Measurements from ENCODE around the gene NT5C1A. TPM values are rescaled to one million over a fixed set of nuclear protein-coding genes. Genes with fewer than 3 reads are reported as not detected.

The NT5C1A gene
- total RNA-seq, 1 experiment from 2014 or later, result not detected

DNA sequence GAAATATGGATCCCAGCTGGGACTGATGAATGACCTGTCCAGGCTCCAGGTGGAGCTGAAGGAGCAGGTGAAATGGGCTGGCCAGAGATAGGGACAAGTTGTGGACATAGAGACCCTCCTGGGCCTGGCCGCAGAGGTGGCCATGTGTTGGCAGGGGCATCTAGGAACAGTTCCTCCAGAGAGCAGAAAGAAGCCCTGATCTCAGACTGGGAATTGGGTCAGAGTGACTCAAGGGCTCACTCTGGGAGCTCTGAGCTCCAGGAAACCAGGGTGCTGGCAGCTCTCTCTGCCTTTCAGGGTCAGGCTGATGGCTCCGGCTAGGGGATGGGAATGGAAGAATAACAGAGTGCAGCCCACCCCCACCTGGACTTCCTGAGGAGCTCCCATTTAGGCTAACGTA is 3.0 kb downstream of the NT5C1A start:
- no peak for DNase-seq (ENCODE audit: low spot score)

DNA sequence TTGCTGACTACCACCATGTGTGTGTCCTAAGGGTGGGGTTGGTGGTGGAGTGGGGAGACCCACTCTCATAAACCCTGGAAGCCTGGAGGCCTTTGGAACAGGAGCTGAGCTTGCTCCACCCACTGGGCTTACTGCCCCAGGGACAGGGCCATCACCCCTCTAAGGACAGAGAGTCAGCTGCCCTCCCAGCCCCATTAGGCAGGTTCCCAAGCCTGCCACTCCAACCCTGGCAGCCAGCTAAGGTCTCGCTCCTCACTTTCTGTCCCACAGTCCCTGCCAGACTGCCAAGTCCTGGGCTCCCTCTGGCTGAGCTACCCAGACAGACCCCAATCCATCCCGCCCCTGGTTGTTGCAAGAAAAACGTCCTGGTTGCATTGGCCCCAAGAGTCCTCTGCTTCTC is 3.8 kb downstream of the NT5C1A start:
- Histone ChIP-seq H3K27me3 (replicated peaks; ENCODE audit: insufficient read depth, low read depth, low read length, poor library complexity) (peaks cover 34% of the 10 kb centered on the region), H3K27ac (ENCODE audit: low read depth, low read length, poor library complexity, severe bottlenecking) (no peak overlapping the region), H3K36me3 (ENCODE audit: insufficient read depth, low read length, poor library complexity, severe bottlenecking) (no peaks in the 10 kb centered on the region), H3K4me3 (ENCODE audit: low read depth, low read length, poor library complexity, severe bottlenecking) (no peak overlapping the region), H3K9me3 (ENCODE audit: low read depth, low read length, poor library complexity, severe bottlenecking) (no peaks in the 10 kb centered on the region), H3K4me1 (ENCODE audit: insufficient read depth, low read length, poor library complexity, severe bottlenecking) (no peaks in the 10 kb centered on the region)
- BruUV-seq (replicated peaks), result no TSS peak
- no peak for DNase-seq (ENCODE audit: low spot score)
- TF ChIP-seq EZH2 (IDR thresholded peaks at IDR 0.05; ENCODE audit: borderline replicate concordance, low read depth, low read length, poor library complexity, severe bottlenecking), result no peak
- TF ChIP-seq, protein P1, sequence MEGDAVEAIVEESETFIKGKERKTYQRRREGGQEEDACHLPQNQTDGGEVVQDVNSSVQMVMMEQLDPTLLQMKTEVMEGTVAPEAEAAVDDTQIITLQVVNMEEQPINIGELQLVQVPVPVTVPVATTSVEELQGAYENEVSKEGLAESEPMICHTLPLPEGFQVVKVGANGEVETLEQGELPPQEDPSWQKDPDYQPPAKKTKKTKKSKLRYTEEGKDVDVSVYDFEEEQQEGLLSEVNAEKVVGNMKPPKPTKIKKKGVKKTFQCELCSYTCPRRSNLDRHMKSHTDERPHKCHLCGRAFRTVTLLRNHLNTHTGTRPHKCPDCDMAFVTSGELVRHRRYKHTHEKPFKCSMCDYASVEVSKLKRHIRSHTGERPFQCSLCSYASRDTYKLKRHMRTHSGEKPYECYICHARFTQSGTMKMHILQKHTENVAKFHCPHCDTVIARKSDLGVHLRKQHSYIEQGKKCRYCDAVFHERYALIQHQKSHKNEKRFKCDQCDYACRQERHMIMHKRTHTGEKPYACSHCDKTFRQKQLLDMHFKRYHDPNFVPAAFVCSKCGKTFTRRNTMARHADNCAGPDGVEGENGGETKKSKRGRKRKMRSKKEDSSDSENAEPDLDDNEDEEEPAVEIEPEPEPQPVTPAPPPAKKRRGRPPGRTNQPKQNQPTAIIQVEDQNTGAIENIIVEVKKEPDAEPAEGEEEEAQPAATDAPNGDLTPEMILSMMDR (conservative IDR thresholded peaks at IDR 0.05; ENCODE audit: low read depth, low read length), result no peak
- CTCF ChIA-PET, result no interaction called here
- POLR2A ChIA-PET (ENCODE audit: low non-redundant PET), result no interaction called here
- intact Hi-C loops (cut with micrococcal nuclease; ENCODE audit: unreplicated experiment), result no loop called here

More for the DNA sequence above, 3.0 kb downstream of the NT5C1A start:
- no peaks in the 10 kb centered on the region for H3K9me3 ChIP-seq (ENCODE audit: low read depth, low read length, poor library complexity, severe bottlenecking)
- no TSS peak for BruUV-seq (replicated peaks)
- TF ChIP-seq, protein P1 (conservative IDR thresholded peaks at IDR 0.05; ENCODE audit: low read depth, low read length), result no peak
- TF ChIP-seq EZH2 (IDR thresholded peaks at IDR 0.05; ENCODE audit: borderline replicate concordance, low read depth, low read length, poor library complexity, severe bottlenecking), result no peak
- intact Hi-C loops (cut with micrococcal nuclease; ENCODE audit: unreplicated experiment), result no loop called here
- H3K4me3 ChIP-seq (ENCODE audit: low read depth, low read length, poor library complexity, severe bottlenecking), result no peak overlapping the region
- ChIA-PET POLR2A (ENCODE audit: low non-redundant PET) (no interaction called here), CTCF (interaction anchor here (0.6 to 1.3 kb wide), 3 partner anchors 11 to 62 kb away, joined by 3 to 5 read pairs (median 5); no protein-coding TSS in a partner anchor)
- no peaks in the 10 kb centered on the region for H3K36me3 ChIP-seq (ENCODE audit: insufficient read depth, low read length, poor library complexity, severe bottlenecking)
- peaks cover 41% of the 10 kb centered on the region for H3K27me3 ChIP-seq (replicated peaks; ENCODE audit: insufficient read depth, low read depth, low read length, poor library complexity)
- no peaks in the 10 kb centered on the region for H3K4me1 ChIP-seq (ENCODE audit: insufficient read depth, low read length, poor library complexity, severe bottlenecking)
- H3K27ac ChIP-seq (ENCODE audit: low read depth, low read length, poor library complexity, severe bottlenecking), result no peak overlapping the region

DNA sequence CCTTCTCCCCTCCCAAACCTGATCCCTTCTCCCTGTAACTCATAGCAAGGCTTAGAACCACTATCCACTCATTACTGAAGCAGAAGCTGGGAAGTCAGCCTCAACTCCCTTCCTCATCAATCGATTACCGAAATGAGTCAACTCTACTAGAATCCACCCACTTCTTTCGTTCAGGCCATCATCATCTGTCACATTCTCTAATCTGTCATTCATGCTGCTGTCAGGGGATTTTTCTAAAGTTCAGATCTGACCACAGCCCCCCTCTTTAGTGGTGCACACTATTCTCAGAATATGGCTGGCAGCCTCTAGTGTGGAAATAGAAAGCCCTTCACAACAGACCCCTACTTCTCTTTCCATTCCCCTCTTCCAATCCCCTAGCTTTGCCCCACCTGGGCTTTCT is 5.1 kb downstream of the NT5C1A start:
- no peaks in the 10 kb centered on the region for H3K9me3 ChIP-seq (ENCODE audit: low read depth, low read length, poor library complexity, severe bottlenecking)
- H3K4me3 ChIP-seq (ENCODE audit: low read depth, low read length, poor library complexity, severe bottlenecking), result no peak overlapping the region
- no peak overlapping the region for H3K27ac ChIP-seq (ENCODE audit: low read depth, low read length, poor library complexity, severe bottlenecking)
- TF ChIP-seq, protein P1 (conservative IDR thresholded peaks at IDR 0.05; ENCODE audit: low read depth, low read length), result no peak
- no peak for TF ChIP-seq EZH2 (IDR thresholded peaks at IDR 0.05; ENCODE audit: borderline replicate concordance, low read depth, low read length, poor library complexity, severe bottlenecking)
- intact Hi-C loops (cut with micrococcal nuclease; ENCODE audit: unreplicated experiment), result no loop called here
- BruUV-seq (replicated peaks), result no TSS peak
- H3K27me3 ChIP-seq (replicated peaks; ENCODE audit: insufficient read depth, low read depth, low read length, poor library complexity), result peaks cover 21% of the 10 kb centered on the region
- no peaks in the 10 kb centered on the region for H3K4me1 ChIP-seq (ENCODE audit: insufficient read depth, low read length, poor library complexity, severe bottlenecking)
- H3K36me3 ChIP-seq (ENCODE audit: insufficient read depth, low read length, poor library complexity, severe bottlenecking), result no peaks in the 10 kb centered on the region
- ChIA-PET CTCF (no interaction called here), POLR2A (ENCODE audit: low non-redundant PET) (no interaction called here)
- no peak for DNase-seq (ENCODE audit: low spot score)

Measured in A673 (cell line).